Panc1 (cell line): ENCODE measurements around the gene AMBRA1.

ENCODE experiments used
- CTCF ChIP-seq: fragments of 450-650 bp; IDR thresholded peaks from 2 replicates; pipeline ENCODE4 v1.5.1; 2017; ENCODE audit warnings: mild to moderate bottlenecking
- SIN3A ChIP-seq: IDR thresholded peaks from 2 replicates; pipeline ENCODE4 v1.6.1; 2012; ENCODE audit warnings: low read depth, mild to moderate bottlenecking, low read length, moderate library complexity, borderline replicate concordance; ENCODE audit not compliant: insufficient read depth

GRCh38 chr11:46451759-46452158 is 142.1 kb downstream of the AMBRA1 start:
- no peak for TF ChIP-seq SIN3A
- no peak for TF ChIP-seq CTCF
